GM18508 (cell line): ENCODE measurements around the gene RPS6KC1.
"Not testable (repeated sequence)": the region's sequence is repeated elsewhere in the genome, so short reads cannot be mapped to it uniquely, and the experiment has no call there.

Experiments used
- ATAC-seq: cut with Tn5 transposase; IDR thresholded peaks from one replicate; pipeline ENCODE4 v1.9.1; 2021; ENCODE audit warnings: moderate number of reproducible peaks; ENCODE audit not compliant: insufficient read depth, unreplicated experiment

The RPS6KC1 gene

GRCh38 chr1:213269829-213270228, 218.8 kb downstream of the RPS6KC1 start:
- ATAC-seq: no peak

GRCh38 chr1:213273546-213273945, 222.5 kb downstream of the RPS6KC1 start:
- no peak for ATAC-seq

- ATAC-seq: no peak
These were observed 223.1 kb downstream of the RPS6KC1 start for GRCh38 chr1:213274140-213274539.

- no peak for ATAC-seq
These were observed 224.3 kb downstream of the RPS6KC1 start for GRCh38 chr1:213275293-213275692.

GRCh38 chr1:213276236-213276635, 225.2 kb downstream of the RPS6KC1 start:
- no peak for ATAC-seq

GRCh38 chr1:213277036-213277435, 226.0 kb downstream of the RPS6KC1 start:
- ATAC-seq: no peak

- no peak for ATAC-seq
These were observed 228.4 kb downstream of the RPS6KC1 start for GRCh38 chr1:213279410-213279809.

GRCh38 chr1:213281640-213282301, 230.7 kb downstream of the RPS6KC1 start:
- ATAC-seq: no peak

- ATAC-seq: no peak
These were observed 233.6 kb downstream of the RPS6KC1 start for GRCh38 chr1:213284626-213285025.

- ATAC-seq: no peak
These were observed 235.2 kb downstream of the RPS6KC1 start for GRCh38 chr1:213286235-213286634.

GRCh38 chr1:213287987-213288386, 236.9 kb downstream of the RPS6KC1 start:
- ATAC-seq: no peak

GRCh38 chr1:213291526-213291925, 240.5 kb downstream of the RPS6KC1 start:
- no peak for ATAC-seq

GRCh38 chr1:213292614-213293013, 241.6 kb downstream of the RPS6KC1 start:
- no peak for ATAC-seq

- no peak for ATAC-seq
These were observed 244.8 kb downstream of the RPS6KC1 start for GRCh38 chr1:213295860-213296259.

GRCh38 chr1:213296558-213296957, 245.5 kb downstream of the RPS6KC1 start:
- no peak for ATAC-seq

- no peak for ATAC-seq
These were observed 246.0 kb downstream of the RPS6KC1 start for GRCh38 chr1:213297021-213297420.

GRCh38 chr1:213300433-213300832, 249.4 kb downstream of the RPS6KC1 start:
- ATAC-seq: no peak

- ATAC-seq: not testable (repeated sequence)
These were observed 250.5 kb downstream of the RPS6KC1 start for GRCh38 chr1:213301524-213301923.

GRCh38 chr1:213303286-213303685, 252.2 kb downstream of the RPS6KC1 start:
- ATAC-seq: no peak

GRCh38 chr1:213315571-213315970, 264.5 kb downstream of the RPS6KC1 start:
- ATAC-seq: no peak

- ATAC-seq: not testable (repeated sequence)
These were observed 267.4 kb downstream of the RPS6KC1 start for GRCh38 chr1:213318458-213318857.

GRCh38 chr1:213320191-213320870, 269.3 kb downstream of the RPS6KC1 start:
- no peak for ATAC-seq
